Tibial artery (tissue), 4 donors: ENCODE data around the gene ACTRT2.

Source experiments
- DNase-seq, 2 donors: peaks; one replicate each; pipeline ENCODE4 v3.0.0-alpha.2; 2019
- H3K27ac ChIP-seq, 2 donors: fragments of 200-600 bp; sonication (generic) in 1 of 2; 1 replicate in 1 of 2; 2 replicates in 1 of 2; pipeline ENCODE4 v1.5.1; 2018 to 2019; ENCODE audit warnings: mild to moderate bottlenecking in 1 of 2
- H3K27me3 ChIP-seq, 2 donors: fragments of 200-600 bp; sonication (generic) in 1 of 2; one replicate each; pipeline versions ENCODE4 v1.5.1 to v1.6.0; 2016 to 2019
- H3K36me3 ChIP-seq, 3 donors: fragments of 200-600 bp; sonication (generic) in 2 of 3; one replicate each; pipeline ENCODE4 v1.5.1; 2016 to 2019; ENCODE audit warnings: mild to moderate bottlenecking in 2 of 3
- H3K4me1 ChIP-seq, 4 donors: fragments of 200-600 bp; sonication (generic) in 2 of 4; 1 replicate in 3 of 4; 2 replicates in 1 of 4; pipeline ENCODE4 v1.5.1; 2016 to 2019
- H3K4me3 ChIP-seq, 2 donors: fragments of 200-600 bp; sonication (generic) in 1 of 2; 1 replicate in 1 of 2; 2 replicates in 1 of 2; pipeline ENCODE4 v1.5.1; 2018 to 2019; ENCODE audit warnings: mild to moderate bottlenecking in 2 of 2
- H3K9me3 ChIP-seq, 3 donors: fragments of 200-600 bp; sonication (generic) in 1 of 3; one replicate each; pipeline ENCODE4 v1.5.1; 2016 to 2019
- CTCF ChIP-seq, 2 experiments: fragments of 200-600 bp in 1 of 2; fragments of 450-650 bp in 1 of 2; IDR thresholded peaks; one replicate each; pipeline ENCODE4 v1.5.1; 2017 to 2019; ENCODE audit warnings: antibody characterized with exemption in 2 of 2, mild to moderate bottlenecking in 1 of 2, moderate library complexity in 1 of 2
- intact Hi-C: fragments of 100-400 bp; cut with DNase I; formaldehyde crosslinking; loops from one replicate; pipeline ENCODE4 v1.15.0; 2023; ENCODE audit warnings: low total_unique reads

ACTRT2 gene

GRCh38 chr1:3024019-3024418 lies 2.8 kb downstream of the ACTRT2 start:
- Histone ChIP-seq H3K36me3 (no peaks in the 10 kb centered on the region), H3K27me3 (peaks cover 0 to 17% of the 10 kb centered on the region in 2 donors), H3K4me1 (no peaks in the 10 kb centered on the region), H3K9me3 (no peaks in the 10 kb centered on the region), H3K27ac (no peak overlapping the region), H3K4me3 (no peak overlapping the region)
- intact Hi-C loops: no loop called here
- no peak for DNase-seq
- no peak for TF ChIP-seq CTCF (IDR thresholded peaks at IDR 0.05)

- Histone ChIP-seq H3K4me1 (no peaks in the 10 kb centered on the region), H3K27ac (no peak overlapping the region), H3K9me3 (no peaks in the 10 kb centered on the region), H3K36me3 (no peaks in the 10 kb centered on the region), H3K27me3 (peaks cover 0 to 22% of the 10 kb centered on the region in 2 donors), H3K4me3 (no peak overlapping the region)
- intact Hi-C loops: no loop called here
- TF ChIP-seq CTCF (IDR thresholded peaks at IDR 0.05): no peak
- DNase-seq: no peak
Measured at GRCh38 chr1:3024588-3024987, 3.3 kb downstream of the ACTRT2 start.

GRCh38 chr1:3026124-3026523 lies 4.9 kb downstream of the ACTRT2 start:
- intact Hi-C loops: no loop called here
- Histone ChIP-seq H3K27me3 (peaks cover 0 to 37% of the 10 kb centered on the region in 2 donors), H3K4me3 (no peak overlapping the region), H3K36me3 (no peaks in the 10 kb centered on the region), H3K4me1 (no peaks in the 10 kb centered on the region), H3K9me3 (no peaks in the 10 kb centered on the region), H3K27ac (no peak overlapping the region)
- TF ChIP-seq CTCF (IDR thresholded peaks at IDR 0.05): no peak
- DNase-seq: no peak

GRCh38 chr1:3026581-3027391 lies 5.5 kb downstream of the ACTRT2 start:
- H3K9me3 ChIP-seq: no peaks in the 10 kb centered on the region

GRCh38 chr1:3027611-3028371 lies 6.5 kb downstream of the ACTRT2 start:
- Histone ChIP-seq H3K27me3 (peaks cover 0 to 46% of the 10 kb centered on the region in 2 donors), H3K36me3 (no peaks in the 10 kb centered on the region), H3K9me3 (no peaks in the 10 kb centered on the region), H3K27ac (no peak overlapping the region), H3K4me3 (no peak overlapping the region), H3K4me1 (no peaks in the 10 kb centered on the region)
- TF ChIP-seq CTCF (IDR thresholded peaks at IDR 0.05): no peak
- intact Hi-C loops: no loop called here
- DNase-seq: peak in 1 of 2 donors; percentile 56

More at GRCh38 chr1:3026581-3027391, 5.5 kb downstream of the ACTRT2 start:
- Histone ChIP-seq H3K4me1 (no peaks in the 10 kb centered on the region), H3K27ac (no peak overlapping the region), H3K4me3 (no peak overlapping the region), H3K36me3 (no peaks in the 10 kb centered on the region), H3K27me3 (peaks cover 0 to 41% of the 10 kb centered on the region in 2 donors)
- intact Hi-C loops: no loop called here
- TF ChIP-seq CTCF (IDR thresholded peaks at IDR 0.05): no peak
- DNase-seq: peak; percentile 7 to 60
